ENCODE data around the gene HDGFL2.

HDGFL2 gene

GRCh38 chr19:4513248-4513647 lies 41.2 kb downstream of the HDGFL2 start:
- Histone ChIP-seq H3K9me3 (ENCODE audit: control insufficient read depth in 1 of 2, low read length in 2 of 2) (no peaks in the 10 kb centered on the region), H3K27me3 (ENCODE audit: low read depth, low read length) (no peaks in the 10 kb centered on the region), H3K4me3 (ENCODE audit: low read depth in 1 of 2, low read length in 2 of 2) (no peak overlapping the region), H3K27ac (ENCODE audit: low read length) (no peak overlapping the region), H3K4me1 (ENCODE audit: control insufficient read depth in 1 of 2, insufficient read depth in 2 of 2, low read length in 2 of 2) (peaks cover 0 to 19% of the 10 kb centered on the region in 2 donors), H3K36me3 (ENCODE audit: control insufficient read depth in 1 of 2, insufficient read depth in 2 of 2, low read length in 2 of 2) (peaks cover 0 to 27% of the 10 kb centered on the region in 2 donors)

- no peaks in the 10 kb centered on the region for H3K9me3 ChIP-seq (ENCODE audit: control insufficient read depth in 1 of 2, low read length in 2 of 2)
- peaks cover 0 to 23% of the 10 kb centered on the region in 2 donors for H3K36me3 ChIP-seq (ENCODE audit: control insufficient read depth in 1 of 2, insufficient read depth in 2 of 2, low read length in 2 of 2)
- no peak overlapping the region for H3K4me3 ChIP-seq (ENCODE audit: low read depth in 1 of 2, low read length in 2 of 2)
- H3K27ac ChIP-seq (ENCODE audit: low read length): no peak overlapping the region
- H3K4me1 ChIP-seq (ENCODE audit: control insufficient read depth in 1 of 2, insufficient read depth in 2 of 2, low read length in 2 of 2): peaks cover 5 to 34% of the 10 kb centered on the region in 2 donors
- H3K27me3 ChIP-seq (ENCODE audit: low read depth, low read length): no peaks in the 10 kb centered on the region
Observed at GRCh38 chr19:4515732-4516131, 43.6 kb downstream of the HDGFL2 start.

- peak overlapping the region in 1 of 2 donors; percentile 63 for H3K4me3 ChIP-seq (ENCODE audit: low read depth in 1 of 2, low read length in 2 of 2)
- H3K9me3 ChIP-seq (ENCODE audit: control insufficient read depth in 1 of 2, low read length in 2 of 2): no peaks in the 10 kb centered on the region
- H3K27me3 ChIP-seq (ENCODE audit: low read depth, low read length): no peaks in the 10 kb centered on the region
- H3K27ac ChIP-seq (ENCODE audit: low read length): no peak overlapping the region
- peaks cover 0 to 18% of the 10 kb centered on the region in 2 donors for H3K36me3 ChIP-seq (ENCODE audit: control insufficient read depth in 1 of 2, insufficient read depth in 2 of 2, low read length in 2 of 2)
- peaks cover 5 to 30% of the 10 kb centered on the region in 2 donors for H3K4me1 ChIP-seq (ENCODE audit: control insufficient read depth in 1 of 2, insufficient read depth in 2 of 2, low read length in 2 of 2)
Observed at GRCh38 chr19:4516199-4516938, 44.3 kb downstream of the HDGFL2 start.

GRCh38 chr19:4516939-4517300 lies 44.8 kb downstream of the HDGFL2 start:
- no peaks in the 10 kb centered on the region for H3K27me3 ChIP-seq (ENCODE audit: low read depth, low read length)
- peaks cover 5 to 27% of the 10 kb centered on the region in 2 donors for H3K4me1 ChIP-seq (ENCODE audit: control insufficient read depth in 1 of 2, insufficient read depth in 2 of 2, low read length in 2 of 2)
- H3K9me3 ChIP-seq (ENCODE audit: control insufficient read depth in 1 of 2, low read length in 2 of 2): no peaks in the 10 kb centered on the region
- peaks cover 0 to 13% of the 10 kb centered on the region in 2 donors for H3K36me3 ChIP-seq (ENCODE audit: control insufficient read depth in 1 of 2, insufficient read depth in 2 of 2, low read length in 2 of 2)
- no peak overlapping the region for H3K27ac ChIP-seq (ENCODE audit: low read length)
- peak overlapping the region in 1 of 2 donors; percentile 63 for H3K4me3 ChIP-seq (ENCODE audit: low read depth in 1 of 2, low read length in 2 of 2)

GRCh38 chr19:4517451-4518057 lies 45.5 kb downstream of the HDGFL2 start:
- H3K36me3 ChIP-seq (ENCODE audit: control insufficient read depth in 1 of 2, insufficient read depth in 2 of 2, low read length in 2 of 2): peaks cover 0 to 9% of the 10 kb centered on the region in 2 donors
- peak overlapping the region; percentile 31 for H3K27ac ChIP-seq (ENCODE audit: low read length)
- H3K4me1 ChIP-seq (ENCODE audit: control insufficient read depth in 1 of 2, insufficient read depth in 2 of 2, low read length in 2 of 2): peaks cover 5 to 27% of the 10 kb centered on the region in 2 donors
- peak overlapping the region; percentile 39 to 63 for H3K4me3 ChIP-seq (ENCODE audit: low read depth in 1 of 2, low read length in 2 of 2)
- no peaks in the 10 kb centered on the region for H3K27me3 ChIP-seq (ENCODE audit: low read depth, low read length)
- no peaks in the 10 kb centered on the region for H3K9me3 ChIP-seq (ENCODE audit: control insufficient read depth in 1 of 2, low read length in 2 of 2)

GRCh38 chr19:4518345-4519171 lies 46.5 kb downstream of the HDGFL2 start, which contains the start of gene PLIN4:
Gene PLIN4, minus strand, starts transcription at chr19:4518486. Its CDS starts 214 bp downstream, at chr19:4518272.
- H3K27ac ChIP-seq (ENCODE audit: low read length): peak within 1 kb of the TSS; percentile 72
- H3K4me1 ChIP-seq (ENCODE audit: control insufficient read depth in 1 of 2, insufficient read depth in 2 of 2, low read length in 2 of 2): peaks cover 5 to 31% of the 10 kb centered on the region in 2 donors
- no peaks in the 10 kb centered on the region for H3K27me3 ChIP-seq (ENCODE audit: low read depth, low read length)
- H3K36me3 ChIP-seq (ENCODE audit: control insufficient read depth in 1 of 2, insufficient read depth in 2 of 2, low read length in 2 of 2): peaks cover 0 to 3% of the 10 kb centered on the region in 2 donors
- no peaks in the 10 kb centered on the region for H3K9me3 ChIP-seq (ENCODE audit: control insufficient read depth in 1 of 2, low read length in 2 of 2)
- H3K4me3 ChIP-seq (ENCODE audit: low read depth in 1 of 2, low read length in 2 of 2): peak within 1 kb of the TSS; percentile 39 to 63

GRCh38 chr19:4519172-4519496 lies 47.0 kb downstream of the HDGFL2 start:
- Histone ChIP-seq H3K4me3 (ENCODE audit: low read depth in 1 of 2, low read length in 2 of 2) (peak overlapping the region in 1 of 2 donors; percentile 63), H3K9me3 (ENCODE audit: control insufficient read depth in 1 of 2, low read length in 2 of 2) (no peaks in the 10 kb centered on the region), H3K4me1 (ENCODE audit: control insufficient read depth in 1 of 2, insufficient read depth in 2 of 2, low read length in 2 of 2) (peaks cover 5 to 32% of the 10 kb centered on the region in 2 donors), H3K36me3 (ENCODE audit: control insufficient read depth in 1 of 2, insufficient read depth in 2 of 2, low read length in 2 of 2) (no peaks in the 10 kb centered on the region), H3K27ac (ENCODE audit: low read length) (peak overlapping the region; percentile 72), H3K27me3 (ENCODE audit: low read depth, low read length) (no peaks in the 10 kb centered on the region)

GRCh38 chr19:4519521-4520277 lies 47.6 kb downstream of the HDGFL2 start:
- Histone ChIP-seq H3K27me3 (ENCODE audit: low read depth, low read length) (no peaks in the 10 kb centered on the region), H3K27ac (ENCODE audit: low read length) (peak overlapping the region; percentile 72), H3K4me3 (ENCODE audit: low read depth in 1 of 2, low read length in 2 of 2) (peak overlapping the region in 1 of 2 donors; percentile 63), H3K36me3 (ENCODE audit: control insufficient read depth in 1 of 2, insufficient read depth in 2 of 2, low read length in 2 of 2) (no peaks in the 10 kb centered on the region), H3K9me3 (ENCODE audit: control insufficient read depth in 1 of 2, low read length in 2 of 2) (no peaks in the 10 kb centered on the region), H3K4me1 (ENCODE audit: control insufficient read depth in 1 of 2, insufficient read depth in 2 of 2, low read length in 2 of 2) (peaks cover 5 to 32% of the 10 kb centered on the region in 2 donors)

- no peak overlapping the region for H3K4me3 ChIP-seq (ENCODE audit: low read depth in 1 of 2, low read length in 2 of 2)
- no peak overlapping the region for H3K27ac ChIP-seq (ENCODE audit: low read length)
- no peaks in the 10 kb centered on the region for H3K27me3 ChIP-seq (ENCODE audit: low read depth, low read length)
- H3K36me3 ChIP-seq (ENCODE audit: control insufficient read depth in 1 of 2, insufficient read depth in 2 of 2, low read length in 2 of 2): no peaks in the 10 kb centered on the region
- peaks cover 5 to 28% of the 10 kb centered on the region in 2 donors for H3K4me1 ChIP-seq (ENCODE audit: control insufficient read depth in 1 of 2, insufficient read depth in 2 of 2, low read length in 2 of 2)
- no peaks in the 10 kb centered on the region for H3K9me3 ChIP-seq (ENCODE audit: control insufficient read depth in 1 of 2, low read length in 2 of 2)
Observed at GRCh38 chr19:4521170-4521887, 49.2 kb downstream of the HDGFL2 start.

GRCh38 chr19:4521888-4522242 lies 49.8 kb downstream of the HDGFL2 start:
- no peaks in the 10 kb centered on the region for H3K36me3 ChIP-seq (ENCODE audit: control insufficient read depth in 1 of 2, insufficient read depth in 2 of 2, low read length in 2 of 2)
- no peak overlapping the region for H3K27ac ChIP-seq (ENCODE audit: low read length)
- no peaks in the 10 kb centered on the region for H3K27me3 ChIP-seq (ENCODE audit: low read depth, low read length)
- H3K4me1 ChIP-seq (ENCODE audit: control insufficient read depth in 1 of 2, insufficient read depth in 2 of 2, low read length in 2 of 2): peaks cover 5 to 25% of the 10 kb centered on the region in 2 donors
- H3K4me3 ChIP-seq (ENCODE audit: low read depth in 1 of 2, low read length in 2 of 2): no peak overlapping the region
- no peaks in the 10 kb centered on the region for H3K9me3 ChIP-seq (ENCODE audit: control insufficient read depth in 1 of 2, low read length in 2 of 2)

All from muscle layer of duodenum (tissue), 2 donors.